Keratinocyte (primary cell): ENCODE data around the gene CCDC69.

Experiments used
- EZH2 ChIP-seq: IDR thresholded peaks from one replicate; pipeline ENCODE4 v1.6.1; 2012; ENCODE audit warnings: inconsistent platforms, mild to moderate bottlenecking, low read length, moderate library complexity
- TF ChIP-seq, protein P1 (sequence below), 3 experiments: IDR thresholded peaks in 1 of 3; conservative IDR thresholded peaks in 1 of 3; optimal IDR thresholded peaks in 1 of 3; 2 replicates in 2 of 3; 3 replicates in 1 of 3; pipeline versions ENCODE3 to v1.5.1; 2011; ENCODE audit warnings: low read length in 3 of 3, mild to moderate bottlenecking in 3 of 3, moderate library complexity in 2 of 3, control low read depth in 1 of 3, inconsistent platforms in 1 of 3; ENCODE audit not compliant: insufficient read depth in 2 of 3; ENCODE audit errors: extremely low read depth in 1 of 3

DNA sequence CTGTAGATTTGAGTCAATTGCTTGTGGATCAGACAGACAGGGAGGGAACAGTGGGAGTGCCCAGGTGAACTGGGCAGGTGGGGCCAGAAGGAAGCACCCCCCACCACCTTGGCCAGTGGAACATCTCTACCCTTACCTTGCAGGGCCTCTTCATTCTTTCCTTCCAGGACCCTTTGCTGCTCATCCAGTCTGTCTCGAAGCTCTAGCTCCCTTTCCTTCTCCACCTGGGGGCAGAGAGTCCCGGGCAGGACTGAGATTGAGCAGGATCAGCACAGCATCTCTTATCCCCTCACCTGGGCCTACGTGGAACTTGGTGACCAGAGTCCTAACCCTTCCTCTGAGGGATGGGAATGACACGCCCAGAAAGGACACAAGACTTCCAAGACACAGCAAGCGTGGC lies 25.0 kb downstream of the CCDC69 start:
- TF ChIP-seq, protein P1, sequence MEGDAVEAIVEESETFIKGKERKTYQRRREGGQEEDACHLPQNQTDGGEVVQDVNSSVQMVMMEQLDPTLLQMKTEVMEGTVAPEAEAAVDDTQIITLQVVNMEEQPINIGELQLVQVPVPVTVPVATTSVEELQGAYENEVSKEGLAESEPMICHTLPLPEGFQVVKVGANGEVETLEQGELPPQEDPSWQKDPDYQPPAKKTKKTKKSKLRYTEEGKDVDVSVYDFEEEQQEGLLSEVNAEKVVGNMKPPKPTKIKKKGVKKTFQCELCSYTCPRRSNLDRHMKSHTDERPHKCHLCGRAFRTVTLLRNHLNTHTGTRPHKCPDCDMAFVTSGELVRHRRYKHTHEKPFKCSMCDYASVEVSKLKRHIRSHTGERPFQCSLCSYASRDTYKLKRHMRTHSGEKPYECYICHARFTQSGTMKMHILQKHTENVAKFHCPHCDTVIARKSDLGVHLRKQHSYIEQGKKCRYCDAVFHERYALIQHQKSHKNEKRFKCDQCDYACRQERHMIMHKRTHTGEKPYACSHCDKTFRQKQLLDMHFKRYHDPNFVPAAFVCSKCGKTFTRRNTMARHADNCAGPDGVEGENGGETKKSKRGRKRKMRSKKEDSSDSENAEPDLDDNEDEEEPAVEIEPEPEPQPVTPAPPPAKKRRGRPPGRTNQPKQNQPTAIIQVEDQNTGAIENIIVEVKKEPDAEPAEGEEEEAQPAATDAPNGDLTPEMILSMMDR (optimal IDR thresholded peaks at IDR 0.05 in 1 of 3, IDR thresholded peaks at IDR 0.05 in 1 of 3, conservative IDR thresholded peaks at IDR 0.05 in 1 of 3; ENCODE audit: extremely low read depth in 1 of 3, insufficient read depth in 2 of 3, low read length in 3 of 3), result no peak
- no peak for TF ChIP-seq EZH2
